OCI-LY3 (cell line): ENCODE results near the gene ARID1B.

Experiments
- H2AFZ ChIP-seq: fragments of 200-600, 300-600 bp; shearing (Covaris generic); 2 replicates; pipeline ENCODE4 v1.6.0; 2014; ENCODE audit warnings: antibody characterized with exemption, low read depth, low read length
- H3K27ac ChIP-seq: fragments of 200-600, 300-600 bp; sonication (generic); 2 replicates; pipeline ENCODE4 v1.5.1; 2014; ENCODE audit warnings: mild to moderate bottlenecking, low read length, moderate library complexity, mixed read lengths
- H3K27me3 ChIP-seq: fragments of 200-600, 300-600 bp; sonication (generic); 2 replicates; pipeline ENCODE4 v1.6.1; 2014; ENCODE audit warnings: low read depth, low read length, mixed read lengths
- H3K36me3 ChIP-seq: fragments of 200-600, 300-600 bp; sonication (generic); replicated peaks from 2 replicates; pipeline ENCODE3; 2014; ENCODE audit warnings: low read depth, low read length, mixed read lengths
- H3K4me1 ChIP-seq: fragments of 300-600, 200-600 bp; sonication (generic); 2 replicates; pipeline ENCODE4 v1.6.1; 2014; ENCODE audit warnings: low read length, mixed read lengths
- H3K4me2 ChIP-seq: fragments of 200-600, 300-600 bp; sonication (generic); 2 replicates; pipeline ENCODE4 v1.6.1; 2014; ENCODE audit warnings: low read length, mixed read lengths
- H3K4me3 ChIP-seq: fragments of 300-600, 200-600 bp; sonication (generic); 2 replicates; pipeline ENCODE4 v1.5.1; 2014; ENCODE audit warnings: antibody characterized with exemption, mild to moderate bottlenecking, low read length, moderate library complexity
- H3K79me2 ChIP-seq: fragments of 300-600, 200-600 bp; shearing (Covaris generic); 2 replicates; pipeline ENCODE4 v1.6.1; 2014; ENCODE audit warnings: mild to moderate bottlenecking, low read length, mixed read lengths
- H3K9ac ChIP-seq: fragments of 300-600, 200-600 bp; shearing (Covaris generic); 2 replicates; pipeline ENCODE4 v1.6.0; 2014; ENCODE audit warnings: mild to moderate bottlenecking, low read length, moderate library complexity
- H3K9me3 ChIP-seq: fragments of 200-600, 300-600 bp; shearing (Covaris generic); 2 replicates; pipeline ENCODE4 v1.6.1; 2014; ENCODE audit warnings: low read length, mixed read lengths; ENCODE audit not compliant: insufficient read depth
- H4K20me1 ChIP-seq: fragments of 200-600, 300-600 bp; sonication (generic); 2 replicates; pipeline ENCODE4 v1.6.1; 2016; ENCODE audit warnings: low read length, mixed read lengths; ENCODE audit not compliant: insufficient read depth
- CTCF ChIP-seq: fragments of 200-600, 300-600 bp; sonication (generic); IDR thresholded peaks from 2 replicates; pipeline ENCODE4 v1.5.1; 2014; ENCODE audit warnings: antibody characterized with exemption, low read length, low read depth
- EZH2phosphoT487 ChIP-seq: fragments of 200-600 bp; shearing (Covaris generic); IDR thresholded peaks from 2 replicates; pipeline ENCODE4 v1.6.1; 2018; ENCODE audit warnings: antibody characterized with exemption, mixed run types, low read depth

ARID1B gene

DNA sequence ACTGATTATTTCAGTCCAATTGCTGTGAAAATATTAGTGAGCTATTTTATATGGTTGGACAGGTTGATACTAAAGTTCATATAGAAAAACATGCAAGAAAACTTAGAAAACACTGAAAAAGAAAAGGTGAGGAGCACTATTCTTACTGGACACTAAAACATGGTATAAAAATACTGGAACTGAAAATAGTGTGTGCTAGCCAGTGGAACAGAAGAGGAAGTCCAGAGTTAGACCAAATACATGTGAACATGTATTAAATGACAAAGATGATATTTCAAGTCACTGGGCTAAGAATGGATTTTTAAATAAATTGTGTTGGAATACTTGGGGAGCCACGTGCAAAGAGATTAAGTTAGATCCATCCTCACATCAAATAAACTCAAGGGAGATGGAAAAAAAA, 327.6 kb downstream of the ARID1B start:
- Histone ChIP-seq H3K4me3 (no peak overlapping the region), H3K9me3 (no peaks in the 10 kb centered on the region), H3K9ac (no peak overlapping the region), H4K20me1 (peaks cover 5% of the 10 kb centered on the region; the same call in 1 of the 2 replicates), H3K27ac (no peak overlapping the region), H3K27me3 (no peaks in the 10 kb centered on the region), H2AFZ (no peak overlapping the region), H3K4me1 (peaks cover 14% of the 10 kb centered on the region), H3K4me2 (no peak overlapping the region), H3K36me3 (no peaks in the 10 kb centered on the region), H3K79me2 (no peaks in the 10 kb centered on the region)
- TF ChIP-seq CTCF (no peak), EZH2phosphoT487 (no peak)

- Histone ChIP-seq H3K9ac (no peak overlapping the region), H2AFZ (no peak overlapping the region), H3K4me1 (peaks cover 9% of the 10 kb centered on the region), H3K4me2 (no peak overlapping the region), H3K9me3 (no peaks in the 10 kb centered on the region), H4K20me1 (no peaks in the 10 kb centered on the region), H3K27me3 (no peaks in the 10 kb centered on the region), H3K4me3 (no peak overlapping the region), H3K27ac (no peak overlapping the region), H3K79me2 (no peaks in the 10 kb centered on the region), H3K36me3 (no peaks in the 10 kb centered on the region)
- TF ChIP-seq EZH2phosphoT487 (no peak), CTCF (no peak)
Observed at GRCh38 chr6:157106487-157106886, 329.3 kb downstream of the ARID1B start.

DNA sequence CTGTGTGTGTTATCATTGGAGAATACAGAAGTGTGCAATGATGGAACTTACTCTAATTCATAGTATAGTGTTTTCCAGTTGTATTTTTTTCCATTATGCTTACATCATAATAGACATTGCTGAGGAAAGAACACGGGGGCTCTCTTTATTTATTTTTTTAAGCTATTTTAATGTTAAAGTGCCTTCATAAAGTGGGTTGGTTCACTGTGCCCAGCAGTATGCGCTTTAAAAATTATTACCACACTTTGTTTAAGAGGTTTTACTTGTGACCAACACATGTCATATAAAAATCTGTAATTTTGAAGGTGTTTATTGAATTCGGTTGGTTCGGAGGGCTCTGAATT, 330.4 kb downstream of the ARID1B start:
- Histone ChIP-seq H3K9me3 (no peaks in the 10 kb centered on the region), H3K79me2 (no peaks in the 10 kb centered on the region), H3K27ac (no peak overlapping the region), H3K36me3 (no peaks in the 10 kb centered on the region), H2AFZ (no peak overlapping the region), H3K4me3 (no peak overlapping the region), H3K9ac (no peak overlapping the region), H3K4me2 (no peak overlapping the region), H3K4me1 (peaks cover 9% of the 10 kb centered on the region), H3K27me3 (no peaks in the 10 kb centered on the region), H4K20me1 (no peaks in the 10 kb centered on the region)
- TF ChIP-seq CTCF = no peak
- TF ChIP-seq EZH2phosphoT487 = no peak

DNA sequence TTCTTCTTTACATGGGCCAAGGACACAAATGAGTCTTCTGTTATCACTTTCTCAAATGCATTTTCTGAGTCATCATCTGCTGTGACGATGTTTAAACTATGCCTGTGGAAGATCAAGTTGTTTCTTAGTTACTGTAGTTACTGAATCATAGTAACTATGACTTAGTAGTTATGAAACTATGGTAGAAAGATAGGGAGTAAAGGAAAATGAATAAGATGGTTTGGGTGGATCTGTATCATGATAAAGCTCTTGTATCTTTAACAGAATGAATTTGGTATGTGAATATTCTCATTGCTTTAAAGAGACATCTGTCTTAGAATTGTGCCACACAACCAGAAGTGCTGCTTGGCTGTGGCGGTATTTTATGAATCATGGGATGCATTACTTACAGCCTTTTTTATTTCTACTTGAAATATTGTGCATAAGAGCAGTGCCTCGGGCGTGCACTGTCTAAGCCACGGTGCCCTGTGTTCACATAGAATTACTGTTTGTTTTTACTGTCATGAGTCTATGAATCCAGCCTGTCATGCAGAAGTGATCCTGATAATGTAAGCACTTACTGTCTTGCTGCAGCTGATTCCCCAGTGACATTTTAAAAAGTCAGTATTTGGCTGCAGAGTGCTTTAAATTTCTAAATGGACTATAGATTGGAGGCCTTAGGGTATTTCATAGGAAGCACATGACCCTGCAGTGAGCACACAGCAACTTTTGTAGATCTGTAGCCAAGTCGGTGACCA, 330.9 kb downstream of the ARID1B start:
- Histone ChIP-seq H3K36me3 (no peaks in the 10 kb centered on the region), H3K27me3 (no peaks in the 10 kb centered on the region), H3K4me1 (peaks cover 9% of the 10 kb centered on the region), H3K9ac (no peak overlapping the region), H4K20me1 (no peaks in the 10 kb centered on the region), H3K79me2 (no peaks in the 10 kb centered on the region), H3K4me2 (no peak overlapping the region), H3K4me3 (no peak overlapping the region), H3K9me3 (no peaks in the 10 kb centered on the region), H3K27ac (no peak overlapping the region), H2AFZ (no peak overlapping the region)
- TF ChIP-seq CTCF (no peak), EZH2phosphoT487 (no peak)
